ENCODE measurements around the gene NSD2.

The NSD2 gene

DNA sequence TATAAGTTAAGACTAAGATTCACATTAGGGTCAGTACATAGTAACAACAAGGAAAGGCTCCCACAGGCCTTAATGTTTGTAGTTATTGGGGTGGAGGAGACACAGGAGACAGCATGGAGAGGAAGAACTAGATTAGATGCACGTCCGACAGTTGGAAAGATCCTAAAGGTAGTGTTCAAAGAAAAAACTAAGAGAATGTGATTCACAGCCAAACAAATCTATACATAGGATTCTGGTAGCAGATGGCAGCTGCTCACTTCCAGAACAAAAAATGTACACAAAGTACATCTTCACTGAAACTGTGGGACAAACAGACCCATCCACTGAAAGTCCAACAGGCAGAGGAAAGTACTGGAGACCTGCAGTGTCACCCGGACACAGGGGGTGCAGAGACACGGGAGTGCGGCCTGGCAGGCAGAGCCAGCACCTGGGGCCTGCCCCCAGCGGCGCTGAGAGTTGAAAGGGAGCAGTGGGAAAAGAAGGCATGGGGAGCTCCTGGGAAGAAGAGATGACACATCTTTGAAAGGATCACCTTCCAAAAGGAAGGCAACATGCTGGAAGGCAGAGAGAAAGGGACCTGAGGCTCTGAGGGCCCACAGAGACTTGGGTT is 97.6 kb downstream of the NSD2 start:
- Histone ChIP-seq H2AFZ (ENCODE audit: low read depth, low read length, severe bottlenecking) (no peak overlapping the region), H3K36me3 (ENCODE audit: low read length) (peaks cover 16% of the 10 kb centered on the region), H3K9ac (ENCODE audit: low read length) (no peak overlapping the region), H3F3A (ENCODE audit: insufficient read depth) (0 out of 2 replicates have a peak, but pooled peaks cover 2% of the 10 kb centered on the region), H4K20me1 (ENCODE audit: low read depth, low read length) (no peaks in the 10 kb centered on the region; the same call in 1 of the 2 replicates), H3K27me3 (ENCODE audit: low read length) (no peaks in the 10 kb centered on the region), H3K27ac (ENCODE audit: low read depth, low read length) (no peak overlapping the region), H3K79me2 (ENCODE audit: insufficient read depth, low read length) (no peaks in the 10 kb centered on the region), H3K9me3 (ENCODE audit: insufficient read depth, low read length) (no peaks in the 10 kb centered on the region), H3K4me2 (ENCODE audit: low read depth, low read length, poor library complexity, severe bottlenecking) (no peak overlapping the region), H3K4me3 (ENCODE audit: insufficient read depth, low read length, poor library complexity, severe bottlenecking) (no peak overlapping the region), H3K9me2 (replicated peaks; ENCODE audit: insufficient read depth, low read length) (no peaks in the 10 kb centered on the region)
- TF ChIP-seq EZH2phosphoT487 (conservative IDR thresholded peaks at IDR 0.05; ENCODE audit: low read length), result no peak
- TF ChIP-seq, protein P1, sequence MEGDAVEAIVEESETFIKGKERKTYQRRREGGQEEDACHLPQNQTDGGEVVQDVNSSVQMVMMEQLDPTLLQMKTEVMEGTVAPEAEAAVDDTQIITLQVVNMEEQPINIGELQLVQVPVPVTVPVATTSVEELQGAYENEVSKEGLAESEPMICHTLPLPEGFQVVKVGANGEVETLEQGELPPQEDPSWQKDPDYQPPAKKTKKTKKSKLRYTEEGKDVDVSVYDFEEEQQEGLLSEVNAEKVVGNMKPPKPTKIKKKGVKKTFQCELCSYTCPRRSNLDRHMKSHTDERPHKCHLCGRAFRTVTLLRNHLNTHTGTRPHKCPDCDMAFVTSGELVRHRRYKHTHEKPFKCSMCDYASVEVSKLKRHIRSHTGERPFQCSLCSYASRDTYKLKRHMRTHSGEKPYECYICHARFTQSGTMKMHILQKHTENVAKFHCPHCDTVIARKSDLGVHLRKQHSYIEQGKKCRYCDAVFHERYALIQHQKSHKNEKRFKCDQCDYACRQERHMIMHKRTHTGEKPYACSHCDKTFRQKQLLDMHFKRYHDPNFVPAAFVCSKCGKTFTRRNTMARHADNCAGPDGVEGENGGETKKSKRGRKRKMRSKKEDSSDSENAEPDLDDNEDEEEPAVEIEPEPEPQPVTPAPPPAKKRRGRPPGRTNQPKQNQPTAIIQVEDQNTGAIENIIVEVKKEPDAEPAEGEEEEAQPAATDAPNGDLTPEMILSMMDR (IDR thresholded peaks at IDR 0.05; ENCODE audit: insufficient read depth, low read length, poor library complexity, severe bottlenecking), result no peak

DNA sequence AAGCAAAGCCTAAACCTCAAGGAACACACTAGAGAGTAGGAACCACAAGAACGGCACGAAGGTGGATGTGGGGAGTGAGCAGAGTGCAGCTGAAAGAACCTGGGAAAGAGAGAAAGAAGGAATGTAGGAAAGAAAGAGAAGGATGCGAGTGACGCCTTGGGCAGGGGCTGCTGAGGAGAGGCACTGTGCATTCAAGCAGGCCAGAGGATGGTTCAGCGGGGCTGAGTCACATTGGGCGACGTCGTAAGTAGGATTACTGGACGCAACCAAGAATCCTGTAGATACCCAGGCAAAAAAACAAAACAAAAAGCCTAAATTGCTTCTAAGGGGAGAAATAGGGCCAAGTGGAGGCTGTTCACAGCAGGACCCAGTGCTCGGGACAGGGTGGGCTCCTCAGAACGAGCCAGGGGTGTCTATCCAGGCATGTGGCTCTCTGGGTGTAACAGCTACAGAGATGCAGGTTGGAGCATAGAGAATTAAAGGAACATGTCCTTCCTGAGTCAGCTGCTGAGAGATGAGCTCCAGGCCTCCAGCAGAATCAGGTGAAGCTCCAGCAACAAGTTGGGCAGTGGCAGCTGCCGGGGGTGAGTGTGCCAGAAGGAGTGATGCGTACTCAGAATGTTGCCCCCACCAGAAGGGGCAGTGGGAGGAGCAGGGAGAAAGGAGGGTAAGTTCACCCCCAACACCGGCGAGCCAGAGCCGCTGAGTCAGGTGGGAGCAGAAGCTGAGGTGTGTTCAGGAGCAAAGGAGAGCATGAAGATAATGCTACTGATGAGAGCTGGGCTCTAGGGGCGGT is 98.9 kb downstream of the NSD2 start:
- Histone ChIP-seq H2AFZ (ENCODE audit: low read depth, low read length, severe bottlenecking) (no peak overlapping the region), H3K9me2 (replicated peaks; ENCODE audit: insufficient read depth, low read length) (no peaks in the 10 kb centered on the region), H3K4me2 (ENCODE audit: low read depth, low read length, poor library complexity, severe bottlenecking) (no peak overlapping the region), H3K79me2 (ENCODE audit: insufficient read depth, low read length) (no peaks in the 10 kb centered on the region), H3K27me3 (ENCODE audit: low read length) (no peaks in the 10 kb centered on the region), H3F3A (ENCODE audit: insufficient read depth) (no peaks in the 10 kb centered on the region), H3K9me3 (ENCODE audit: insufficient read depth, low read length) (no peaks in the 10 kb centered on the region), H3K4me3 (ENCODE audit: insufficient read depth, low read length, poor library complexity, severe bottlenecking) (no peak overlapping the region), H3K9ac (ENCODE audit: low read length) (no peak overlapping the region), H4K20me1 (ENCODE audit: low read depth, low read length) (no peaks in the 10 kb centered on the region; the same call in 1 of the 2 replicates), H3K27ac (ENCODE audit: low read depth, low read length) (no peak overlapping the region), H3K36me3 (ENCODE audit: low read length) (peaks cover 10% of the 10 kb centered on the region)
- TF ChIP-seq, protein P1 (IDR thresholded peaks at IDR 0.05; ENCODE audit: insufficient read depth, low read length, poor library complexity, severe bottlenecking), result no peak
- TF ChIP-seq EZH2phosphoT487 (conservative IDR thresholded peaks at IDR 0.05; ENCODE audit: low read length), result no peak

DNA sequence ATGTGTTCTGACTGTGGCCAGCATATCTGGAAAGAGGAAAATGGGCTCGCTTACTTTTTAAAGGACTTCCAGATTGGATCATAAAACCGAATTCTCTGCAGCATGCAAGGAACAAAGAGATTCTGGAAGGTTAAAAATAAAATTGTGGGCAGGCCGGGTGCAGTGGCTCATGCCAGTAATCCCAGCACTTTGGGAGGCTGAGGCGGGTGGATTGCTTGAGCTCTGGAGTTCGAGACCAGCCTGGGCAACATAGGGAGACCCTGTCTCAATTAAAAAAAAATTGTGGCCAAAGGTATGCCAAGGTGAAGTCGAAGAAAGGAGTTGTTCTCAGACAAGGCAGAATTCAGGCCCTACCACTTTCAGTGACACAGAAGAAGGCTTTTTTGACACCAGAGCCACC is 99.7 kb downstream of the NSD2 start:
- H3K4me3 ChIP-seq (ENCODE audit: insufficient read depth, low read length, poor library complexity, severe bottlenecking), result no peak overlapping the region
- H3K27ac ChIP-seq (ENCODE audit: low read depth, low read length), result no peak overlapping the region
- no peak for TF ChIP-seq EZH2phosphoT487 (conservative IDR thresholded peaks at IDR 0.05; ENCODE audit: low read length)
- TF ChIP-seq, protein P1 (IDR thresholded peaks at IDR 0.05; ENCODE audit: insufficient read depth, low read length, poor library complexity, severe bottlenecking), result no peak
- no peak overlapping the region for H2AFZ ChIP-seq (ENCODE audit: low read depth, low read length, severe bottlenecking)
- no peaks in the 10 kb centered on the region for H3F3A ChIP-seq (ENCODE audit: insufficient read depth)
- no peaks in the 10 kb centered on the region for H3K9me3 ChIP-seq (ENCODE audit: insufficient read depth, low read length)
- no peak overlapping the region for H3K4me2 ChIP-seq (ENCODE audit: low read depth, low read length, poor library complexity, severe bottlenecking)
- no peak overlapping the region for H3K9ac ChIP-seq (ENCODE audit: low read length)
- peaks cover 9% of the 10 kb centered on the region for H3K36me3 ChIP-seq (ENCODE audit: low read length)
- no peaks in the 10 kb centered on the region for H3K27me3 ChIP-seq (ENCODE audit: low read length)
- no peaks in the 10 kb centered on the region for H3K9me2 ChIP-seq (replicated peaks; ENCODE audit: insufficient read depth, low read length)
- no peaks in the 10 kb centered on the region for H3K79me2 ChIP-seq (ENCODE audit: insufficient read depth, low read length)
- no peaks in the 10 kb centered on the region; the same call in 1 of the 2 replicates for H4K20me1 ChIP-seq (ENCODE audit: low read depth, low read length)

Measured in SU-DHL-6 (cell line).